ENCODE measurements around the gene FBXO22.

DNA sequence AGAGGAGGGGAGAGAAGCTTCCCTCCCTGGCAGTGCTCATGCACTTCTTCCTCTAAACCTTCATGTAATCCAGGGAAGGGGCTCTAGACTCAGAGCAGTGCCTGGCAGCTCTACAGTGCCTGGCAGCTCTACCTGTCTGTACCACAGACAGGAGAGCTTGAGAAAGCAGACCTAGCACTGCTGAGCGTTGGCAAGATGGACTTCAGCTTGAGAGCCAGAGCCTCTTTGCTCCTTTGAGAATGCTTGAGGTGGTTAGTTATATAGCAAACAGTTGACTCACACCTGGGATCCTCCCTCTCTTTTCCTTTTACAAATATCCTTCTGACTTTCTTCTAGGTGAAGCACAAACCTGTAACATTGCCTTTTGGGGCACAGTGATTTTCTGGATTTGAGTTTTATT lies 20.9 kb downstream of the FBXO22 start:
- TF ChIP-seq, protein P1, sequence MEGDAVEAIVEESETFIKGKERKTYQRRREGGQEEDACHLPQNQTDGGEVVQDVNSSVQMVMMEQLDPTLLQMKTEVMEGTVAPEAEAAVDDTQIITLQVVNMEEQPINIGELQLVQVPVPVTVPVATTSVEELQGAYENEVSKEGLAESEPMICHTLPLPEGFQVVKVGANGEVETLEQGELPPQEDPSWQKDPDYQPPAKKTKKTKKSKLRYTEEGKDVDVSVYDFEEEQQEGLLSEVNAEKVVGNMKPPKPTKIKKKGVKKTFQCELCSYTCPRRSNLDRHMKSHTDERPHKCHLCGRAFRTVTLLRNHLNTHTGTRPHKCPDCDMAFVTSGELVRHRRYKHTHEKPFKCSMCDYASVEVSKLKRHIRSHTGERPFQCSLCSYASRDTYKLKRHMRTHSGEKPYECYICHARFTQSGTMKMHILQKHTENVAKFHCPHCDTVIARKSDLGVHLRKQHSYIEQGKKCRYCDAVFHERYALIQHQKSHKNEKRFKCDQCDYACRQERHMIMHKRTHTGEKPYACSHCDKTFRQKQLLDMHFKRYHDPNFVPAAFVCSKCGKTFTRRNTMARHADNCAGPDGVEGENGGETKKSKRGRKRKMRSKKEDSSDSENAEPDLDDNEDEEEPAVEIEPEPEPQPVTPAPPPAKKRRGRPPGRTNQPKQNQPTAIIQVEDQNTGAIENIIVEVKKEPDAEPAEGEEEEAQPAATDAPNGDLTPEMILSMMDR (conservative IDR thresholded peaks at IDR 0.05; ENCODE audit: low read length) = no peak
- TF ChIP-seq EZH2phosphoT487 (IDR thresholded peaks at IDR 0.05; ENCODE audit: borderline replicate concordance, low read depth, low read length) = no peak
